Spleen (tissue), 11 donors: Measurements from ENCODE around the gene PLAAT4. TPM values are rescaled to one million over a fixed set of nuclear protein-coding genes. Genes with fewer than 3 reads are reported as not detected.
A peak's percentile ranks its signal among the peaks of the same experiment; 100 is the strongest.
"Not testable (repeated sequence)": the region's sequence is repeated elsewhere in the genome, so short reads cannot be mapped to it uniquely, and the experiment has no call there.

Source experiments
- DNase-seq: peaks from one replicate; pipeline ENCODE4 v3.0.0-alpha.2; 2020
- H3K27ac ChIP-seq, 8 donors: fragments of 200-600 bp; sonication (generic) in 7 of 8; 1 replicate in 4 of 8; 2 replicates in 4 of 8; pipeline versions ENCODE4 v1.5.0 to v1.8.0; 2016 to 2021; ENCODE audit warnings: inconsistent platforms in 4 of 8, mild to moderate bottlenecking in 4 of 8, moderate library complexity in 1 of 8
- H3K27me3 ChIP-seq, 7 donors: fragments of 200-600 bp; sonication (generic) in 6 of 7; replicated peaks in 1 of 7; 1 replicate in 4 of 7; 2 replicates in 3 of 7; pipeline versions ENCODE4 v1.5.0 to v1.8.0; 2016 to 2021; ENCODE audit warnings: inconsistent platforms in 3 of 7, mild to moderate bottlenecking in 1 of 7
- H3K36me3 ChIP-seq, 6 donors: fragments of 200-600 bp; sonication (generic) in 5 of 6; 1 replicate in 4 of 6; 2 replicates in 2 of 6; pipeline versions ENCODE4 v1.5.0 to v1.8.0; 2016 to 2021; ENCODE audit warnings: inconsistent platforms in 2 of 6
- H3K4me1 ChIP-seq, 6 donors: fragments of 200-600 bp; sonication (generic) in 5 of 6; 1 replicate in 3 of 6; 2 replicates in 3 of 6; pipeline versions ENCODE4 v1.5.0 to v1.8.0; 2016 to 2021; ENCODE audit warnings: inconsistent platforms in 3 of 6
- H3K4me3 ChIP-seq, 8 donors: fragments of 200-600 bp; sonication (generic) in 7 of 8; 1 replicate in 4 of 8; 2 replicates in 4 of 8; pipeline versions ENCODE4 v1.5.0 to v1.8.0; 2016 to 2021; ENCODE audit warnings: inconsistent platforms in 4 of 8, mild to moderate bottlenecking in 4 of 8, moderate library complexity in 2 of 8
- H3K9me3 ChIP-seq, 8 donors: fragments of 200-600 bp; sonication (generic) in 7 of 8; 1 replicate in 4 of 8; 2 replicates in 4 of 8; pipeline versions ENCODE4 v1.5.0 to v1.8.0; 2016 to 2021; ENCODE audit warnings: inconsistent platforms in 4 of 8
- CTCF ChIP-seq, 11 experiments: fragments of 200-600 bp in 7 of 11; fragments of 450-650 bp in 4 of 11; sonication (generic) in 4 of 11; IDR thresholded peaks in 8 of 11; conservative IDR thresholded peaks in 3 of 11; 1 replicate in 7 of 11; 2 replicates in 4 of 11; pipeline versions ENCODE4 v1.4.0 to v1.8.0; 2016 to 2021; ENCODE audit warnings: antibody characterized with exemption in 11 of 11, inconsistent platforms in 4 of 11, mild to moderate bottlenecking in 1 of 11
- POLR2A ChIP-seq, 3 donors: fragments of 450-650 bp; IDR thresholded peaks; one replicate each; pipeline ENCODE4 v1.5.1; 2017; ENCODE audit warnings: antibody characterized with exemption in 3 of 3, mild to moderate bottlenecking in 1 of 3
- POLR2AphosphoS5 ChIP-seq, 3 donors: sonication (generic); formaldehyde crosslinking; IDR thresholded peaks; one replicate each; pipeline ENCODE4 v1.5.1; 2017; ENCODE audit warnings: antibody characterized with exemption in 3 of 3
- WGBS, 5 donors: extraction: QIAGEN DNeasy Blood & Tissue Kit in 3 of 5; methylation state at CpG; one replicate each; pipeline versions ENCODE4 v1.1.5 to v1.1.7; 2013 to 2018; 5-methylcytosine and 5-hydroxymethylcytosine counted together
- intact Hi-C: fragments of 100-400 bp; cut with DNase I; formaldehyde crosslinking; loops from one replicate; pipeline ENCODE4 v1.15.0; 2023; ENCODE audit warnings: low total_unique reads
- polyA plus RNA-seq, 3 donors: library from polyadenylated mRNA; stranded (reverse); fragments of 200-250 nt; gene quantifications; one replicate each; pipeline ENCODE4 v1.2.1, GENCODE V29; 2013
- total RNA-seq, 7 donors: library from RNA; depleted of rRNA in 3 of 7; stranded (reverse); fragments of >200 nt in 3 of 7; fragmentation: NEBNext Ultra II Directional in 4 of 7; extraction: Animal tissue kit (Norgen Biotek cat#: 25700) in 4 of 7; gene quantifications; one replicate each; pipeline versions ENCODE4 v1.1.0 to v1.2.1, GENCODE V29; 2016 to 2021
- donor health status: healthy with polysubstance abuse.
- donor health status: DM: no; HTN: no; CAD: no; lungs with moderate emphysema.
- donor health status: DM: no; HTN: no; CAD: no.
- donor health status: Bipolar disorder and iron deficiency.
- donor health status: healthy.
- donor health status: DM: no; HTN: no; CAD: no.
- donor health status: DM: yes; HTN: yes; CAD: no.

The PLAAT4 gene
- total and polyA plus RNA-seq, 10 donors: 55.6 to 105 (median 68.1) TPM

GRCh38 chr11:63550156-63550700 is 13.6 kb downstream of the PLAAT4 start:
- H3K4me3 ChIP-seq, H3K27me3 ChIP-seq, DNase-seq, H3K9me3 ChIP-seq, intact Hi-C loops, H3K27ac ChIP-seq: not testable (repeated sequence)
- peak in 1 of 3 donors; percentile 20 for TF ChIP-seq POLR2AphosphoS5 (IDR thresholded peaks at IDR 0.05)
- 90 to 100% (median 98%) methylated on average over 8 to 31 of the region's 31 CpGs for WGBS, 5 donors
- Histone ChIP-seq H3K36me3 (peaks cover 0 to 27% (median 14%) of the 10 kb centered on the region in 6 donors), H3K4me1 (peaks cover 4 to 42% (median 24%) of the 10 kb centered on the region in 6 donors)

- no peaks in the 10 kb centered on the region for H3K27me3 ChIP-seq
- H3K36me3 ChIP-seq: peaks cover 0 to 17% (median 8%) of the 10 kb centered on the region in 6 donors
- H3K4me3 ChIP-seq: peak overlapping the region in 2 of 8 donors; percentile 0 to 58
- H3K9me3 ChIP-seq: no peaks in the 10 kb centered on the region
- no peak for TF ChIP-seq POLR2A (IDR thresholded peaks at IDR 0.05)
- TF ChIP-seq POLR2AphosphoS5 (IDR thresholded peaks at IDR 0.05): no peak
- no peak for TF ChIP-seq CTCF (IDR thresholded peaks at IDR 0.05 in 8 of 11, conservative IDR thresholded peaks at IDR 0.05 in 3 of 11)
- peak overlapping the region in 6 of 8 donors; percentile 3 to 82 (median 64) for H3K27ac ChIP-seq
- 51 to 76% (median 52%) methylated on average over 26 to 27 of the region's 27 CpGs for WGBS, 5 donors
- peaks cover 4 to 42% (median 24%) of the 10 kb centered on the region in 6 donors for H3K4me1 ChIP-seq
- no peak for DNase-seq
- intact Hi-C loops: no loop called here
These were observed 14.7 kb downstream of the PLAAT4 start for GRCh38 chr11:63551091-63551888.

- TF ChIP-seq CTCF (IDR thresholded peaks at IDR 0.05 in 8 of 11, conservative IDR thresholded peaks at IDR 0.05 in 3 of 11): no peak
- TF ChIP-seq POLR2A (IDR thresholded peaks at IDR 0.05): no peak
- TF ChIP-seq POLR2AphosphoS5 (IDR thresholded peaks at IDR 0.05): no peak
- DNase-seq: no peak
- Histone ChIP-seq H3K9me3 (no peaks in the 10 kb centered on the region), H3K4me1 (peaks cover 4 to 42% (median 24%) of the 10 kb centered on the region in 6 donors), H3K36me3 (peaks cover 0 to 11% (median 3%) of the 10 kb centered on the region in 6 donors), H3K27ac (peak overlapping the region in 6 of 8 donors; percentile 3 to 82 (median 64)), H3K27me3 (no peaks in the 10 kb centered on the region), H3K4me3 (peak overlapping the region in 2 of 8 donors; percentile 0 to 58)
- intact Hi-C loops: no loop called here
- 70 to 83% (median 81%) methylated on average over 6 of the region's 6 CpGs for WGBS, 5 donors
These were observed 15.3 kb downstream of the PLAAT4 start for GRCh38 chr11:63551889-63552266.

- 82 to 92% (median 84%) methylated on average over 7 of the region's 7 CpGs for WGBS, 5 donors
- intact Hi-C loops: no loop called here
These were observed 16.3 kb downstream of the PLAAT4 start for GRCh38 chr11:63552921-63553320.

GRCh38 chr11:63553759-63554158 is 17.2 kb downstream of the PLAAT4 start:
- DNase-seq: no peak
- 10 to 40% (median 27%) methylated on average over 8 of the region's 8 CpGs for WGBS, 5 donors

More at GRCh38 chr11:63552921-63553320, 16.3 kb downstream of the PLAAT4 start:
- TF ChIP-seq POLR2A (IDR thresholded peaks at IDR 0.05): no peak
- TF ChIP-seq POLR2AphosphoS5 (IDR thresholded peaks at IDR 0.05): no peak
- DNase-seq: no peak
- Histone ChIP-seq H3K4me1 (peaks cover 4 to 42% (median 24%) of the 10 kb centered on the region in 6 donors), H3K27me3 (no peaks in the 10 kb centered on the region), H3K36me3 (peaks cover 0 to under 1% (median 0%) of the 10 kb centered on the region in 6 donors), H3K9me3 (no peaks in the 10 kb centered on the region), H3K4me3 (no peak overlapping the region), H3K27ac (peak overlapping the region in 5 of 8 donors; percentile 2 to 82 (median 69))

More at GRCh38 chr11:63553759-63554158, 17.2 kb downstream of the PLAAT4 start:
- Histone ChIP-seq H3K4me3 (peak overlapping the region in 1 of 8 donors; percentile 0), H3K27me3 (no peaks in the 10 kb centered on the region), H3K36me3 (no peaks in the 10 kb centered on the region), H3K9me3 (no peaks in the 10 kb centered on the region), H3K27ac (peak overlapping the region in 7 of 8 donors; percentile 46 to 82 (median 63)), H3K4me1 (peaks cover 4 to 42% (median 24%) of the 10 kb centered on the region in 6 donors)
- no peak for TF ChIP-seq CTCF (IDR thresholded peaks at IDR 0.05 in 8 of 11, conservative IDR thresholded peaks at IDR 0.05 in 3 of 11)
- TF ChIP-seq POLR2AphosphoS5 (IDR thresholded peaks at IDR 0.05): peak in 1 of 3 donors; percentile 33
- intact Hi-C loops: no loop called here
